IPS-18c (cell line): ENCODE measurements around the gene ZBTB22.
"Not testable (repeated sequence)": the region's sequence is repeated elsewhere in the genome, so short reads cannot be mapped to it uniquely, and the experiment has no call there.

Experiments
- H3K4me3 ChIP-seq: 2 replicates; pipeline ENCODE4 v1.7.0; 2013; ENCODE audit warnings: low read depth, mild to moderate bottlenecking, low read length, moderate library complexity; ENCODE audit not compliant: insufficient read depth
- H3K9me3 ChIP-seq: one replicate; pipeline ENCODE4 v1.6.1; 2013; ENCODE audit warnings: mild to moderate bottlenecking, low read length, moderate library complexity; ENCODE audit not compliant: control insufficient read depth, insufficient read depth

Gene ZBTB22

GRCh38 chr6:33292996-33293682 is 24.4 kb downstream of the ZBTB22 start:
- no peak overlapping the region for H3K4me3 ChIP-seq
- no peaks in the 10 kb centered on the region for H3K9me3 ChIP-seq

DNA sequence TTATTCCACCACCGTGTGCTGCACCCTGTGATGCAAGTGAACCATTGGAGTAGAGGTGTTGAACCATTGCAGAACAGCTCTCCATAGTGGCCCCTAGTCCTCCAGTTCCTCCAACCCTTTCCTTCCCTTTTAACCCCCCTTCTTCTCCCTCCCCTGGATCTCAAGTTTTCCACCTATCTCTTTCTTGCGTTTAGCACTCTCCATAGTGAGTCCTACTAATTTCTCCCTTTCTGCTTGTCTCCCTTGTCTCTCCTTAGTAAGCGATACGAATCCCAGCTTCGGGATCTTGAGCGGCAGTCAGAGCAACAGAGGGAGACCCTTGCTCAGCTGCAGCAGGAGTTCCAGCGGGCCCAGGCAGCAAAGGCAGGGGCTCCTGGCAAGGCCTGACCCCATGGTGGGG is 27.1 kb downstream of the ZBTB22 start:
- peak overlapping the region; percentile 82 for H3K4me3 ChIP-seq

GRCh38 chr6:33289784-33290315 is 27.7 kb downstream of the ZBTB22 start:
- Histone ChIP-seq H3K9me3 (no peaks in the 10 kb centered on the region), H3K4me3 (peak overlapping the region; percentile 82)

More for the DNA sequence above, 27.1 kb downstream of the ZBTB22 start:
- H3K9me3 ChIP-seq: no peaks in the 10 kb centered on the region

- H3K4me3 ChIP-seq: peak within 1 kb of the TSS; percentile 82
- no peaks in the 10 kb centered on the region for H3K9me3 ChIP-seq
Observed at GRCh38 chr6:33288921-33289783, 28.4 kb downstream of the ZBTB22 start, which contains the start of the genes PFDN6 and WDR46. TSS of gene PFDN6 (plus strand) at chr6:33289601. CDS start at chr6:33289857, 256 bp downstream. TSS of gene WDR46 (minus strand) at chr6:33289239. CDS start at chr6:33289170, 69 bp downstream.

- Histone ChIP-seq H3K4me3 (peak overlapping the region; percentile 82), H3K9me3 (no peaks in the 10 kb centered on the region)
Observed at GRCh38 chr6:33288141-33288920, 29.2 kb downstream of the ZBTB22 start.

- Histone ChIP-seq H3K9me3 (no peaks in the 10 kb centered on the region), H3K4me3 (no peak overlapping the region)
Observed at GRCh38 chr6:33286946-33287914, 30.3 kb downstream of the ZBTB22 start.

- H3K4me3 ChIP-seq, H3K9me3 ChIP-seq: not testable (repeated sequence)
Observed at GRCh38 chr6:33285214-33285613, 32.3 kb downstream of the ZBTB22 start.

- H3K9me3 ChIP-seq: no peaks in the 10 kb centered on the region
Observed at GRCh38 chr6:33280539-33280938, 37.0 kb downstream of the ZBTB22 start.

DNA sequence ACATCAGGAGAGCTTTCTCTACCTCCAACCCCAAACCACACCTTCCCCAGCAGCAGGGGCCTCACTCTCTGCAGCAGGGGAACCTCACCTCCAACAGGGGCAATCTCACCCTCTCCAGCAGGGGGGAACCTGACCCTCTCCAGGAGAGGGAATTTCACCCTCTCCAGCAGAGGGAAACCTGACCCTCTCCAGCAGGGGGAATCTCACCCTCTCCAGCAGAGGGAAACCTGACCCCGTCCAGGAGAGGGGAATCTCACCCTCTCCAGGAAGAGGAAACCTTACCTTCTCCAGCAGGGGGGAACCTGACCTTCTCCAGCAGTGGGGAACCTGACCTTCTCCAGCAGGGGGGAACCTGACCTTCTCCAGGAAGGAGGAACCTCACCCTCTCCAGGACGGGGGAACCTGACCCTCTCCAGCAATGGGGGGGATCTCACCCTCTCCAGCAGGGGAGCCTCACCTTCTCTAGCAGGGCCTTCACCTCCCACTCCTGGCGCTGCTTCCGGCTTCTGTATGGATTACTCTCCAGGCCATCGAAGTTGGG is 37.5 kb downstream of the ZBTB22 start:
- Histone ChIP-seq H3K9me3 (no peaks in the 10 kb centered on the region), H3K4me3 (no peak overlapping the region)

More at GRCh38 chr6:33280539-33280938, 37.0 kb downstream of the ZBTB22 start:
- no peak overlapping the region for H3K4me3 ChIP-seq

GRCh38 chr6:33279257-33279695 is 38.3 kb downstream of the ZBTB22 start:
- Histone ChIP-seq H3K4me3 (no peak overlapping the region), H3K9me3 (no peaks in the 10 kb centered on the region)

GRCh38 chr6:33278810-33279209 is 38.7 kb downstream of the ZBTB22 start:
- no peak overlapping the region for H3K4me3 ChIP-seq

GRCh38 chr6:33278392-33278741 is 39.2 kb downstream of the ZBTB22 start:
- no peak overlapping the region; the same call in 1 of the 2 replicates for H3K4me3 ChIP-seq
- H3K9me3 ChIP-seq: no peaks in the 10 kb centered on the region

More at GRCh38 chr6:33278810-33279209, 38.7 kb downstream of the ZBTB22 start:
- no peaks in the 10 kb centered on the region for H3K9me3 ChIP-seq

DNA sequence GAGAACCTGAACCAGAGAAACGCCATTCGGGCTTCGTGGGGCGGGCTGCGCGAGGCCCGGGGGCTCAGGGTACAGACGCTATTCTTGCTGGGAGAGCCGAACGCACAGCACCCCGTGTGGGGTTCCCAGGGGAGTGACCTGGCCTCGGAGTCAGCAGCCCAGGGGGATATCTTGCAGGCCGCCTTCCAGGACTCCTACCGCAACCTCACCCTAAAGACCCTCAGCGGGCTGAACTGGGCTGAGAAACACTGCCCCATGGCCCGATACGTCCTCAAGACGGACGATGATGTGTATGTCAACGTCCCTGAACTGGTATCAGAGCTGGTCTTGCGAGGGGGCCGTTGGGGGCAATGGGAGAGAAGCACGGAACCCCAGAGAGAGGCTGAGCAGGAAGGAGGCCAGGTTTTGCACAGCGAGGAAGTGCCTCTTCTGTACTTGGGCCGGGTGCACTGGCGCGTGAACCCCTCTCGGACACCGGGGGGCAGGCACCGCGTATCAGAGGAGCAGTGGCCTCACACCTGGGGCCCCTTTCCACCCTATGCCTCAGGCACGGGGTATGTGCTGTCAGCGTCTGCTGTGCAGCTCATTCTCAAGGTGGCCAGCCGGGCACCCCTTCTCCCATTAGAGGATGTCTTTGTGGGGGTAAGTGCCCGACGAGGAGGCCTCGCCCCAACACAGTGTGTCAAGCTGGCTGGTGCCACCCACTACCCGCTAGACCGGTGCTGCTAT is 39.7 kb downstream of the ZBTB22 start:
- Histone ChIP-seq H3K4me3 (peak overlapping the region; percentile 61), H3K9me3 (no peaks in the 10 kb centered on the region)

DNA sequence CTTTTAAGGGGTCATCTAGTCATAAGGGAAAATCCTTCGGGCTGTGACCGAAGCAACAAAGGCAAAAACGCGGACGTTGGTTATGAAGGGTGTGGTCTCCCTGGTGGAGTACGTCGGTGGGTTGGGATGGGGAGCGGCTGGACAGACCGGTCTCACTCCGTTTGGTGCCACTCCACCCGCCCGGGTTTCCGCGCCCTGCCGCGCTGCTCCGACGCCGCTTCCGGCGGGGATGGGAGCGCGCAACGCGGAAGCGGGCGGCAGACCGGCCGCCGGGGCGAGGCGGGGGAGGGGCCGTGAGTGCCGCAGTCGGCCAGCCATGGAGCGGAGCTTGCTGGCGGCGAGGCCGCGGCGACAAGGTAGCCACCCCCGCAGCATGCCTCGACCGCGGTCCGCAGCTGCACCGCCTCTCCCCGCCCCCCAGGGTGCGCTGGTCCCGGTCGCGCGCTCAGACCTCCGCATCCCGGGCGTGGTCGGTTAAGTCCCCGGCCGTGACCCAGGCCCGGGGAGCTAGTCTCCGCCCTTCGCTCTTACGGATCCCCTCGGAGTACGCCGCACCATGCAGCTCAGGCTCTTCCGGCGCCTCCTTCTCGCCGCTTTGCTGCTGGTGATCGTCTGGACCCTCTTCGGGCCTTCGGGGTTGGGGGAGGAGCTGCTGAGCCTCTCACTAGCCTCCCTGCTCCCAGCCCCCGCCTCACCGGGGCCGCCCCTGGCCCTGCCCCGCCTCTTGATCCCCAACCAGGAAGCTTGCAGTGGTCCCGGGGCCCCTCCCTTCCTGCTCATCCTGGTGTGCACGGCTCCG is 40.5 kb downstream of the ZBTB22 start, which contains the start of gene B3GALT4:
B3GALT4 (plus strand) TSS at position 260 of the 799 bp plus-strand sequence; CDS start at position 557, 297 bp downstream.
- Histone ChIP-seq H3K9me3 (no peaks in the 10 kb centered on the region), H3K4me3 (peak within 1 kb of the TSS; percentile 61)

GRCh38 chr6:33276581-33276863 is 41.0 kb downstream of the ZBTB22 start:
- peak overlapping the region; percentile 61 for H3K4me3 ChIP-seq
- H3K9me3 ChIP-seq: no peaks in the 10 kb centered on the region
